H1 (cell line): ENCODE measurements around the gene RND2. TPM values are rescaled to one million over a fixed set of nuclear protein-coding genes. Genes with fewer than 3 reads are reported as not detected.

ENCODE experiments used
- CTCF ChIA-PET: fragments of 300-600 bp; sonication (Branson Sonifier 250); formaldehyde crosslinking; loops from one replicate; lab custom pipeline; 2021; ENCODE audit not compliant: partially characterized antibody; lab: Charles Lee
- POLR2A ChIA-PET: fragments of 300-600 bp; sonication (Branson Sonifier 250); formaldehyde crosslinking; loops from one replicate; lab custom pipeline; 2021; ENCODE audit warnings: inconsistent platforms; ENCODE audit not compliant: partially characterized antibody; lab: Charles Lee
- DNase-seq, 2 experiments: peaks; one replicate each; pipeline versions ENCODE4 v3.0.0 to v3.0.0-alpha.2; 2010 to 2022; ENCODE audit warnings: low spot score in 2 of 2, low read depth in 1 of 2, mixed read lengths in 1 of 2
- FAIRE-seq: peaks from 2 replicates; lab custom pipeline; 2011; peaks lifted over from hg19 to GRCh38; lab: Jason Lieb, UNC
- H2AFZ ChIP-seq: 2 replicates; pipeline ENCODE4 v1.8.1; 2012; ENCODE audit warnings: low read length, inconsistent platforms
- H2AK5ac ChIP-seq: 2 replicates; pipeline ENCODE4 v1.6.1; 2013; ENCODE audit warnings: low read depth, low read length
- H2BK120ac ChIP-seq: replicated peaks from 2 replicates; pipeline ENCODE3; 2013; ENCODE audit warnings: low read depth, low read length, inconsistent platforms
- H2BK12ac ChIP-seq: 2 replicates; pipeline ENCODE4 v1.6.1; 2013; ENCODE audit warnings: low read depth, low read length
- H2BK15ac ChIP-seq: 2 replicates; pipeline ENCODE4 v1.6.1; 2013; ENCODE audit warnings: low read length
- H2BK20ac ChIP-seq: 2 replicates; pipeline ENCODE4 v1.6.1; 2013; ENCODE audit warnings: low read length
- H2BK5ac ChIP-seq: 2 replicates; pipeline ENCODE4 v1.6.1; 2013; ENCODE audit warnings: low read depth, low read length
- H3K14ac ChIP-seq: 2 replicates; pipeline ENCODE4 v1.6.1; 2013; ENCODE audit warnings: inconsistent platforms; ENCODE audit not compliant: insufficient read length
- H3K18ac ChIP-seq: 2 replicates; pipeline ENCODE4 v1.6.1; 2013; ENCODE audit warnings: low read length; ENCODE audit errors: extremely low read depth
- H3K23ac ChIP-seq: 2 replicates; pipeline ENCODE4 v1.6.1; 2013; ENCODE audit warnings: inconsistent platforms; ENCODE audit not compliant: insufficient read length
- H3K23me2 ChIP-seq: 2 replicates; pipeline ENCODE4 v1.6.1; 2013; ENCODE audit warnings: low read depth, low read length
- H3K27ac ChIP-seq: 2 replicates; pipeline ENCODE4 v1.6.1; 2011; ENCODE audit warnings: low read depth, low read length, inconsistent platforms
- H3K27me3 ChIP-seq, 4 experiments: replicated peaks in 1 of 4; 1 replicate in 1 of 4; 2 replicates in 3 of 4; pipeline versions ENCODE4 v1.6.1 to v1.8.1; 2011 to 2013; ENCODE audit warnings: low read length in 3 of 4, mild to moderate bottlenecking in 3 of 4, inconsistent platforms in 2 of 4, mixed read lengths in 2 of 4, moderate library complexity in 1 of 4; ENCODE audit not compliant: control insufficient read depth in 3 of 4, insufficient read depth in 3 of 4; ENCODE audit errors: extremely low read depth in 1 of 4
- H3K36me3 ChIP-seq, 4 experiments: 2 replicates each; pipeline versions ENCODE4 v1.6.1 to v1.8.1; 2011 to 2013; ENCODE audit warnings: mild to moderate bottlenecking in 4 of 4, low read length in 3 of 4, moderate library complexity in 2 of 4, control low read depth in 1 of 4, inconsistent platforms in 1 of 4; ENCODE audit not compliant: insufficient read depth in 4 of 4, control insufficient read depth in 2 of 4
- H3K4ac ChIP-seq: replicated peaks from 2 replicates; pipeline ENCODE3; 2013; ENCODE audit warnings: low read length, low read depth, mixed read lengths, inconsistent platforms; ENCODE audit not compliant: insufficient read length
- H3K4me1 ChIP-seq, 4 experiments: replicated peaks in 1 of 4; 1 replicate in 1 of 4; 2 replicates in 3 of 4; pipeline versions ENCODE4 v1.6.1 to v1.8.1; 2011 to 2013; ENCODE audit warnings: low read length in 3 of 4, inconsistent platforms in 2 of 4, mixed read lengths in 1 of 4; ENCODE audit not compliant: insufficient read depth in 4 of 4, control insufficient read depth in 3 of 4
- H3K4me2 ChIP-seq, 2 experiments: 2 replicates each; pipeline versions ENCODE4 v1.6.1 to v1.8.1; 2011 to 2013; ENCODE audit warnings: low read depth in 2 of 2, low read length in 2 of 2, control low read depth in 1 of 2, inconsistent platforms in 1 of 2, mild to moderate bottlenecking in 1 of 2; ENCODE audit not compliant: insufficient read depth in 1 of 2
- H3K4me3 ChIP-seq, 4 experiments: fragments of 200-600, 300-600 bp in 1 of 4; sonication (generic), shearing (Covaris generic), sonication (Bioruptor Twin) in 1 of 4; 2 replicates each; pipeline versions ENCODE4 v1.5.1 to v1.8.1; 2011 to 2016; ENCODE audit warnings: low read length in 4 of 4, low read depth in 3 of 4, control low read depth in 2 of 4, inconsistent platforms in 2 of 4, mild to moderate bottlenecking in 2 of 4, mixed read lengths in 1 of 4, moderate library complexity in 1 of 4; ENCODE audit not compliant: insufficient read depth in 2 of 4; ENCODE audit errors: extremely low read depth in 1 of 4
- H3K56ac ChIP-seq: replicated peaks from 2 replicates; pipeline ENCODE3; 2013; ENCODE audit warnings: low read depth, mild to moderate bottlenecking, mixed read lengths, low read length, inconsistent platforms; ENCODE audit not compliant: insufficient read length
- H3K79me1 ChIP-seq: 2 replicates; pipeline ENCODE4 v1.6.1; 2013; ENCODE audit warnings: low read depth, low read length, control low read depth
- H3K79me2 ChIP-seq, 2 experiments: 2 replicates each; pipeline versions ENCODE4 v1.6.1 to v1.8.1; 2012 to 2013; ENCODE audit warnings: low read length in 2 of 2, mild to moderate bottlenecking in 2 of 2, inconsistent platforms in 1 of 2; ENCODE audit not compliant: insufficient read depth in 2 of 2, control insufficient read depth in 1 of 2
- H3K9ac ChIP-seq, 4 experiments: replicated peaks in 1 of 4; 1 replicate in 1 of 4; 2 replicates in 3 of 4; pipeline versions ENCODE4 v1.6.1 to v1.8.1; 2011 to 2013; ENCODE audit warnings: low read depth in 3 of 4, low read length in 3 of 4, control low read depth in 2 of 4, mild to moderate bottlenecking in 2 of 4, moderate library complexity in 2 of 4, inconsistent platforms in 1 of 4; ENCODE audit errors: extremely low read depth in 1 of 4
- H3K9me3 ChIP-seq, 2 experiments: 2 replicates each; pipeline versions ENCODE4 v1.6.1 to v1.8.1; 2012 to 2013; ENCODE audit warnings: mild to moderate bottlenecking in 2 of 2, moderate library complexity in 2 of 2, control low read depth in 1 of 2, inconsistent platforms in 1 of 2, low read depth in 1 of 2, low read length in 1 of 2, mixed read lengths in 1 of 2; ENCODE audit not compliant: insufficient read depth in 2 of 2
- H4K20me1 ChIP-seq, 2 experiments: replicated peaks in 1 of 2; 2 replicates each; pipeline versions ENCODE3 to v1.8.1; 2011 to 2013; ENCODE audit warnings: inconsistent platforms in 2 of 2, low read length in 2 of 2, mild to moderate bottlenecking in 1 of 2; ENCODE audit not compliant: insufficient read depth in 2 of 2, control insufficient read depth in 1 of 2
- H4K5ac ChIP-seq: 2 replicates; pipeline ENCODE4 v1.6.1; 2013; ENCODE audit warnings: low read length, low read depth, mixed read lengths, inconsistent platforms; ENCODE audit not compliant: insufficient read length
- H4K8ac ChIP-seq: 2 replicates; pipeline ENCODE4 v1.8.0; 2013; ENCODE audit warnings: mild to moderate bottlenecking, moderate library complexity, low read length, inconsistent platforms; ENCODE audit not compliant: insufficient read depth; ENCODE audit errors: extremely low read depth
- H4K91ac ChIP-seq: replicated peaks from 2 replicates; pipeline ENCODE3; 2013; ENCODE audit warnings: low read length, mixed read lengths, inconsistent platforms; ENCODE audit not compliant: insufficient read length
- CHD1 ChIP-seq: IDR thresholded peaks from 2 replicates; pipeline ENCODE4 v1.6.1; 2012; ENCODE audit warnings: low read depth, low read length, improper control_type of control experiment
- KDM5A ChIP-seq: fragments of 200-600 bp; IDR thresholded peaks from 2 replicates; pipeline ENCODE4 v1.7.1; 2012; ENCODE audit warnings: mild to moderate bottlenecking, low read length, inconsistent platforms, mixed read lengths
- MAFK ChIP-seq: IDR thresholded peaks from 2 replicates; pipeline ENCODE4 v1.6.1; 2012; ENCODE audit warnings: low read depth, mild to moderate bottlenecking, improper control_type of control experiment, low read length
- NANOG ChIP-seq: IDR thresholded peaks from 2 replicates; pipeline ENCODE4 v1.6.1; 2011; ENCODE audit warnings: low read length, low read depth, mild to moderate bottlenecking, inconsistent platforms; ENCODE audit not compliant: insufficient read depth, poor library complexity, severe bottlenecking
- POU5F1 ChIP-seq: IDR thresholded peaks from 2 replicates; pipeline ENCODE4 v1.6.1; 2011; ENCODE audit warnings: low read depth, mild to moderate bottlenecking, low read length, moderate library complexity
- RBBP5 ChIP-seq: IDR thresholded peaks from 2 replicates; pipeline ENCODE4 v1.7.1; 2012; ENCODE audit warnings: low read depth, mild to moderate bottlenecking, inconsistent platforms, low read length, moderate library complexity, borderline replicate concordance
- RFX5 ChIP-seq: IDR thresholded peaks from 2 replicates; pipeline ENCODE4 v1.6.1; 2011; ENCODE audit warnings: low read depth, low read length, improper control_type of control experiment, borderline replicate concordance
- SP1 ChIP-seq: IDR thresholded peaks from 2 replicates; pipeline ENCODE4 v1.6.1; 2011; ENCODE audit warnings: low read depth, low read length
- SRF ChIP-seq: IDR thresholded peaks from 2 replicates; pipeline ENCODE4 v1.6.1; 2011; ENCODE audit warnings: mild to moderate bottlenecking, low read depth, low read length, moderate library complexity
- TAF7 ChIP-seq: optimal IDR thresholded peaks from 2 replicates; pipeline ENCODE3; 2011; ENCODE audit warnings: low read depth, mild to moderate bottlenecking, inconsistent platforms, low read length, moderate library complexity, borderline replicate concordance
- TBP ChIP-seq: IDR thresholded peaks from 2 replicates; pipeline ENCODE4 v1.6.1; 2011; ENCODE audit warnings: low read depth, low read length, improper control_type of control experiment
- YY1 ChIP-seq: IDR thresholded peaks from 2 replicates; pipeline ENCODE4 v1.6.1; 2011; ENCODE audit warnings: low read depth, mild to moderate bottlenecking, low read length
- WGBS, 2 experiments: shearing (Covaris generic) in 1 of 2; methylation state at CpG; one replicate each; pipeline versions ENCODE4 v1.1.6 to v1.1.7; 2013 to 2015; ENCODE audit warnings: low lambda C conversion rate in 2 of 2, mixed read lengths in 2 of 2, inconsistent platforms in 1 of 2, low coverage in 1 of 2, missing lambda C conversion rate in 1 of 2; ENCODE audit not compliant: insufficient replicate concordance in 2 of 2, insufficient coverage in 1 of 2, insufficient read length in 1 of 2; ENCODE audit errors: extremely low coverage in 1 of 2, missing lambda C conversion rate in 1 of 2; 5-methylcytosine and 5-hydroxymethylcytosine counted together
- polyA plus RNA-seq, 7 experiments: library from polyadenylated mRNA; depleted of rRNA in 3 of 7; stranded (reverse) in 5 of 7; unstranded in 2 of 7; fragments of >200 nt in 5 of 7; fragments of 200-250 nt in 2 of 7; gene quantifications; 1 replicate in 5 of 7; 2 replicates in 1 of 7; 4 replicates in 1 of 7; pipeline versions ENCODE4 v1.2.1 to v1.2.3, GENCODE V29; 2011 to 2013; ENCODE audit warnings: missing spikeins in 2 of 7, mixed read lengths in 2 of 7
- total RNA-seq: library from RNA; stranded (reverse); fragmentation: NEBNext Ultra II Directional; extraction: Animal tissue kit (Norgen Biotek cat#: 25700); gene quantifications from 2 replicates; pipeline ENCODE4 v1.2.1, GENCODE V29; 2021
- TF ChIP-seq, protein P1 (sequence below): IDR thresholded peaks from 2 replicates; pipeline ENCODE4 v1.6.1; 2012; ENCODE audit warnings: inconsistent platforms

The RND2 gene
- total and polyA plus RNA-seq, 2 of the 8 experiments (the other 6 are each of a cell fraction or from before 2014, with no cell fraction given) = 51.3 to 61.4 TPM

DNA sequence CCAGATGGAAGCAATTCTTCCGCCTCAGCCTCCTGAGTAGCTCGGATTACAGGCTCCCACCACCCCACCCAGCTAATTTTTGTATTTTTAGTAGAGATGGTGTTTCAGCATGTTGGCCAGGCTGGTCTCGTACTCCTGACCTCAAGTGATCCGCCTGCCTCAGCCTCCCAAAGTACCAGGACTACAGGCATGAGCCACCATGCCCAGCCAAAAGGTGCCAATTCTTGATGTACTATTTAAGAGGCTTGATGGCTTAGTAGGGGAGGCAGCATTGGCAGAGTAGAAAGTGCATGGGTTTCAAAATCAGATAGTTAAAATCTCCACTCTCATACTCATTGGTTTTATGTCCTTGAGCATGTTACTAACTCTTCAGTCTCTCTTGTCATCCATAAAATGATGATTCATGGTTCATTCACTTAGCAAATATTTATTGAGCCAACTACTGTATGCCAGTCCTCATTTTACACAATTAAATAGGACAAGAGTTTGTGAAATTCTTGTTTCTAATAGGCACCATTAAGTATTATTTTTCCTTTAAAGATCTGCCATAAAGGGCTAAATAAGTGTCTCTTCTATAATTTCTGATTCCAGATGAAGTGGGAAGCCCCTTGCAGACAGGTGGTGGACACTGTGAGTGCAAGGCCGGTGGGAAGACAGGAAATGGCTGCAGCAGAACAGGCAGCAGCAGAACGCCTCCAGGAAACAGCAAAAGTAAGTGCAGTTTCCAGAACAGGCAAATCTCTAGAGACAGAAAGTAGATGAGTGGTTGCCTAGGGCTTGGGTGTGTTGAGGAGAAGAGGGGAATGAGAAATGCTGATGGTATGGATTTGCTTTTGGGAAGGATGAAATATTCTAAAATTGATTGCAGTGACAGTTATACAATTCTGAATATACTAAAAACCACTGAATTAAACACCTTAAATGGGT is 35.0 kb upstream of the RND2 start:
- Histone ChIP-seq H4K20me1 (peaks cover 0 to 6% of the 10 kb centered on the region in 2 experiments), H3K79me2 (no peaks in the 10 kb centered on the region), H3K36me3 (peaks cover 17 to 49% (median 38%) of the 10 kb centered on the region in 4 experiments; a peak in 6 of 8 replicates), H2BK120ac (no peak overlapping the region), H3K27ac (no peak overlapping the region), H2BK12ac (no peak overlapping the region), H2AK5ac (no peak overlapping the region), H3K23ac (no peak overlapping the region), H3K4me2 (no peak overlapping the region), H4K5ac (no peak overlapping the region), H2BK5ac (no peak overlapping the region), H3K27me3 (no peaks in the 10 kb centered on the region), H3K79me1 (no peaks in the 10 kb centered on the region), H3K23me2 (no peaks in the 10 kb centered on the region), H3K4ac (no peak overlapping the region), H4K8ac (no peak overlapping the region), H3K4me1 (no peaks in the 10 kb centered on the region), H3K18ac (no peak overlapping the region), H3K9ac (no peak overlapping the region), H4K91ac (no peak overlapping the region), H2AFZ (no peak overlapping the region), H3K9me3 (no peaks in the 10 kb centered on the region), H3K14ac (no peak overlapping the region), H2BK20ac (no peak overlapping the region), H3K4me3 (no peak overlapping the region), H3K56ac (no peak overlapping the region), H2BK15ac (no peak overlapping the region)
- FAIRE-seq (no peak), DNase-seq (no peak)
- 87% methylated on average over 6 of the region's 6 CpGs; no CpG with 5 or more reads in 1 of the 2 experiments for WGBS, 2 experiments
- POLR2A ChIA-PET = interaction anchor here (0.6 to 7.1 kb wide), 3 partner anchors 7 to 12 kb away, joined by 3 to 57 read pairs (median 11); partner anchors contain the start of genes PTGES3L, RPL27 and RUNDC1
- CTCF ChIA-PET = no interaction called here
- TF ChIP-seq, protein P1, sequence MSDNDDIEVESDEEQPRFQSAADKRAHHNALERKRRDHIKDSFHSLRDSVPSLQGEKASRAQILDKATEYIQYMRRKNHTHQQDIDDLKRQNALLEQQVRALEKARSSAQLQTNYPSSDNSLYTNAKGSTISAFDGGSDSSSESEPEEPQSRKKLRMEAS = no peak
- TF ChIP-seq NANOG = no peak
- TF ChIP-seq RBBP5 = no peak
- TF ChIP-seq KDM5A = no peak
- no peak for TF ChIP-seq POU5F1
- TF ChIP-seq TBP = no peak
- TF ChIP-seq TAF7 = no peak
- no peak for TF ChIP-seq YY1
- TF ChIP-seq RFX5 = no peak
- TF ChIP-seq MAFK = no peak
- TF ChIP-seq SP1 = no peak
- TF ChIP-seq CHD1 = no peak
- TF ChIP-seq SRF = no peak
